ENCODE data around the gene GNAI3.

GRCh38 chr1:109573785-109574184 lies 25.4 kb downstream of the GNAI3 start:
- TF ChIP-seq RARB (CRISPR knock-in tag; IDR thresholded peaks at IDR 0.05) (no peak), RAD21 (conservative IDR thresholded peaks at IDR 0.05 in 1 of 2, IDR thresholded peaks at IDR 0.05 in 1 of 2) (no peak), SMC3 (IDR thresholded peaks at IDR 0.05) (no peak), EHMT2 (IDR thresholded peaks at IDR 0.05; ENCODE audit: low read depth) (no peak), RFX5 (IDR thresholded peaks at IDR 0.05) (no peak), POLR2A (IDR thresholded peaks at IDR 0.05; ENCODE audit: low read length) (no peak), MAX (IDR thresholded peaks at IDR 0.05) (no peak), CBX2 (IDR thresholded peaks at IDR 0.05; ENCODE audit: borderline replicate concordance, low read depth) (no peak), ESRRA (IDR thresholded peaks at IDR 0.05; ENCODE audit: borderline replicate concordance, low read length) (no peak), USF2 (IDR thresholded peaks at IDR 0.05) (no peak)
- TF ChIP-seq, protein P1, sequence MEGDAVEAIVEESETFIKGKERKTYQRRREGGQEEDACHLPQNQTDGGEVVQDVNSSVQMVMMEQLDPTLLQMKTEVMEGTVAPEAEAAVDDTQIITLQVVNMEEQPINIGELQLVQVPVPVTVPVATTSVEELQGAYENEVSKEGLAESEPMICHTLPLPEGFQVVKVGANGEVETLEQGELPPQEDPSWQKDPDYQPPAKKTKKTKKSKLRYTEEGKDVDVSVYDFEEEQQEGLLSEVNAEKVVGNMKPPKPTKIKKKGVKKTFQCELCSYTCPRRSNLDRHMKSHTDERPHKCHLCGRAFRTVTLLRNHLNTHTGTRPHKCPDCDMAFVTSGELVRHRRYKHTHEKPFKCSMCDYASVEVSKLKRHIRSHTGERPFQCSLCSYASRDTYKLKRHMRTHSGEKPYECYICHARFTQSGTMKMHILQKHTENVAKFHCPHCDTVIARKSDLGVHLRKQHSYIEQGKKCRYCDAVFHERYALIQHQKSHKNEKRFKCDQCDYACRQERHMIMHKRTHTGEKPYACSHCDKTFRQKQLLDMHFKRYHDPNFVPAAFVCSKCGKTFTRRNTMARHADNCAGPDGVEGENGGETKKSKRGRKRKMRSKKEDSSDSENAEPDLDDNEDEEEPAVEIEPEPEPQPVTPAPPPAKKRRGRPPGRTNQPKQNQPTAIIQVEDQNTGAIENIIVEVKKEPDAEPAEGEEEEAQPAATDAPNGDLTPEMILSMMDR (IDR thresholded peaks at IDR 0.05) = no peak

Data from A549 (cell line).